H9 (cell line): Measurements from ENCODE around the gene TRRAP. TPM values are rescaled to one million over a fixed set of nuclear protein-coding genes. Genes with fewer than 3 reads are reported as not detected.

Experiments
- DNase-seq: peaks from one replicate; pipeline ENCODE4 v3.0.0-alpha.2; 2017
- H2AFZ ChIP-seq: one replicate; pipeline ENCODE4 v1.6.1; 2013; ENCODE audit warnings: mild to moderate bottlenecking, low read length, control low read depth, moderate library complexity
- H2AK5ac ChIP-seq: 2 replicates; pipeline ENCODE4 v1.6.1; 2013; ENCODE audit warnings: low read length, control low read depth, mixed read lengths; ENCODE audit not compliant: insufficient read length
- H2BK120ac ChIP-seq: one replicate; pipeline ENCODE4 v1.6.1; 2013; ENCODE audit warnings: low read depth, mild to moderate bottlenecking, low read length, control low read depth, inconsistent platforms; ENCODE audit not compliant: poor library complexity, severe bottlenecking
- H2BK12ac ChIP-seq: 2 replicates; pipeline ENCODE4 v1.6.1; 2013; ENCODE audit warnings: low read length, control low read depth, mixed read lengths, low read depth; ENCODE audit not compliant: insufficient read length
- H2BK15ac ChIP-seq: 2 replicates; pipeline ENCODE4 v1.6.1; 2013; ENCODE audit warnings: low read depth, low read length, control low read depth
- H2BK20ac ChIP-seq: one replicate; pipeline ENCODE4 v1.6.1; 2013; ENCODE audit warnings: low read depth, mild to moderate bottlenecking, low read length, control low read depth, inconsistent platforms; ENCODE audit not compliant: poor library complexity, severe bottlenecking
- H2BK5ac ChIP-seq: 2 replicates; pipeline ENCODE4 v1.6.1; 2013; ENCODE audit warnings: low read length, control low read depth, mixed read lengths; ENCODE audit not compliant: insufficient read length
- H3K14ac ChIP-seq: 2 replicates; pipeline ENCODE4 v1.6.1; 2013; ENCODE audit warnings: low read length, control low read depth; ENCODE audit not compliant: insufficient read depth
- H3K18ac ChIP-seq: 2 replicates; pipeline ENCODE4 v1.6.1; 2013; ENCODE audit warnings: low read depth, mild to moderate bottlenecking, mixed read lengths, low read length, control low read depth; ENCODE audit not compliant: insufficient read length
- H3K23ac ChIP-seq: 2 replicates; pipeline ENCODE4 v1.6.1; 2013; ENCODE audit warnings: low read length, control low read depth, mixed read lengths, low read depth; ENCODE audit not compliant: insufficient read length
- H3K23me2 ChIP-seq: 2 replicates; pipeline ENCODE4 v1.6.1; 2013; ENCODE audit warnings: low read depth, mild to moderate bottlenecking, mixed read lengths, low read length, control low read depth; ENCODE audit not compliant: insufficient read length, poor library complexity, severe bottlenecking
- H3K27ac ChIP-seq: 2 replicates; pipeline ENCODE4 v1.5.1; 2013; ENCODE audit warnings: low read length, control low read depth, mixed read lengths, low read depth; ENCODE audit not compliant: insufficient read length
- H3K27me3 ChIP-seq: 2 replicates; pipeline ENCODE4 v1.6.1; 2013; ENCODE audit warnings: low read length, control low read depth, inconsistent platforms; ENCODE audit not compliant: insufficient read depth
- H3K4ac ChIP-seq: 2 replicates; pipeline ENCODE4 v1.6.1; 2013; ENCODE audit warnings: low read depth, mild to moderate bottlenecking, control low read depth, inconsistent platforms, low read length, moderate library complexity
- H3K4me1 ChIP-seq: 2 replicates; pipeline ENCODE4 v1.6.1; 2013; ENCODE audit warnings: low read length, control low read depth, inconsistent platforms; ENCODE audit not compliant: insufficient read depth
- H3K4me2 ChIP-seq: 2 replicates; pipeline ENCODE4 v1.6.1; 2013; ENCODE audit warnings: low read length, control low read depth, mixed read lengths; ENCODE audit not compliant: insufficient read length, insufficient read depth
- H3K56ac ChIP-seq: 2 replicates; pipeline ENCODE4 v1.6.1; 2013; ENCODE audit warnings: low read depth, mild to moderate bottlenecking, mixed read lengths, low read length, control low read depth; ENCODE audit not compliant: insufficient read length
- H3K79me1 ChIP-seq: 2 replicates; pipeline ENCODE4 v1.6.1; 2013; ENCODE audit warnings: low read depth, mild to moderate bottlenecking, moderate library complexity, low read length, control low read depth, inconsistent platforms; ENCODE audit not compliant: insufficient read depth, poor library complexity, severe bottlenecking
- H3K79me2 ChIP-seq: 2 replicates; pipeline ENCODE4 v1.6.1; 2013; ENCODE audit warnings: low read length, control low read depth, inconsistent platforms; ENCODE audit not compliant: insufficient read depth
- H3K9ac ChIP-seq: 2 replicates; pipeline ENCODE4 v1.6.1; 2013; ENCODE audit warnings: low read length, control low read depth, mixed read lengths; ENCODE audit not compliant: insufficient read length; ENCODE audit errors: extremely low read depth
- H3K9me3 ChIP-seq: one replicate; pipeline ENCODE4 v1.6.1; 2013; ENCODE audit warnings: low read depth, low read length, inconsistent platforms; ENCODE audit not compliant: control insufficient read depth
- H3T11ph ChIP-seq: one replicate; pipeline ENCODE4 v1.6.1; 2013; ENCODE audit warnings: mild to moderate bottlenecking, low read length, control low read depth, inconsistent platforms
- H4K20me1 ChIP-seq: one replicate; pipeline ENCODE4 v1.6.1; 2013; ENCODE audit not compliant: control insufficient read depth, insufficient read length, insufficient read depth
- H4K5ac ChIP-seq: 2 replicates; pipeline ENCODE4 v1.6.1; 2013; ENCODE audit warnings: low read depth, mild to moderate bottlenecking, mixed read lengths, low read length, control low read depth; ENCODE audit not compliant: insufficient read length
- H4K8ac ChIP-seq: replicated peaks from 2 replicates; pipeline ENCODE4 v1.6.1; 2013; ENCODE audit warnings: low read length, control low read depth, mixed read lengths, low read depth; ENCODE audit not compliant: insufficient read length
- H4K91ac ChIP-seq: 2 replicates; pipeline ENCODE4 v1.6.1; 2013; ENCODE audit warnings: low read depth, mild to moderate bottlenecking, moderate library complexity, mixed read lengths, low read length, control low read depth; ENCODE audit not compliant: insufficient read length
- H3K27ac Mint-ChIP-seq, 3 experiments: 2 replicates in 2 of 3; 3 replicates in 1 of 3; pipeline ENCODE4 v1.8.0; 2020 to 2021; ENCODE audit warnings: mixed read lengths in 3 of 3, mild to moderate bottlenecking in 1 of 3, moderate library complexity in 1 of 3
- H3K27me3 Mint-ChIP-seq: 2 replicates; pipeline ENCODE4 v1.8.0; 2021; ENCODE audit warnings: low read depth, mild to moderate bottlenecking, moderate library complexity, mixed read lengths
- H3K36me3 Mint-ChIP-seq, 3 experiments: 2 replicates in 2 of 3; 3 replicates in 1 of 3; pipeline ENCODE4 v1.8.0; 2020 to 2021; ENCODE audit warnings: low read depth in 3 of 3, mixed read lengths in 3 of 3; ENCODE audit not compliant: insufficient read depth in 1 of 3
- H3K4me1 Mint-ChIP-seq, 2 experiments: 2 replicates each; pipeline ENCODE4 v1.8.0; 2020; ENCODE audit warnings: mixed read lengths in 2 of 2
- H3K4me3 Mint-ChIP-seq, 2 experiments: 2 replicates in 1 of 2; 3 replicates in 1 of 2; pipeline ENCODE4 v1.8.0; 2020 to 2021; ENCODE audit warnings: mild to moderate bottlenecking in 2 of 2, mixed read lengths in 2 of 2, moderate library complexity in 1 of 2
- H3K9me3 Mint-ChIP-seq, 2 experiments: 2 replicates in 1 of 2; 3 replicates in 1 of 2; pipeline ENCODE4 v1.8.0; 2020; ENCODE audit warnings: mild to moderate bottlenecking in 2 of 2, mixed read lengths in 2 of 2, moderate library complexity in 1 of 2
- WGBS: extraction: QIAGEN DNeasy Blood & Tissue Kit; methylation state at CpG from one replicate; pipeline ENCODE4 v1.1.7; 2013; ENCODE audit warnings: missing lambda C conversion rate, low lambda C conversion rate, mixed read lengths; ENCODE audit not compliant: insufficient read length; ENCODE audit errors: extremely low coverage; 5-methylcytosine and 5-hydroxymethylcytosine counted together
- total RNA-seq: library from RNA; stranded (reverse); gene quantifications from 2 replicates; pipeline ENCODE4 v1.2.1, GENCODE V29; 2021
- TF ChIP-seq, protein P1 (sequence below): fragments of 200-600 bp; sonication (generic); conservative IDR thresholded peaks from 3 replicates; pipeline ENCODE4 v1.8.0; 2021; ENCODE audit warnings: antibody characterized with exemption, mild to moderate bottlenecking

The TRRAP gene
- total RNA-seq, 1 experiment from 2014 or later: 58.6 TPM

DNA sequence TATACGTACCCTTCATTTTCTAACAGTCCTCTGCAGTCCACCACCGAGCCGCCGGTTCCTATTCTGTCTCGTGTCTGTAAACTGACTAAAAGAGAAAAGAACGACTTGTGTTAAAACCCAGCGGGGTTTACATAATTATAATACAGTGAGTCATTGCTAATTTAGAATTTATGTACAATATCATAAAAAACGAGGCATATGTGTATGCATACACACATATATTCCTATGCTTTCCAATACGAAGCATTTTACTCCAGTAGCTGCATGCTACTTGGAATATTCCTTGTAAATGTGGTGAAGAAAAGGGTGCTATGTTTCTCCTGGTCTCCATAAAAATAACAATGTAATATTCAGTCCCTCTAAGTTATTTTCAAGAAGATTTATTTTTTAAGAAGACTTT is 176.4 kb downstream of the TRRAP start:
- H2BK15ac ChIP-seq: no peak overlapping the region
- H3K79me1 ChIP-seq: no peaks in the 10 kb centered on the region
- no peak overlapping the region for H3K4ac ChIP-seq
- H3K9me3 ChIP-seq: no peaks in the 10 kb centered on the region
- H3K23me2 ChIP-seq: no peaks in the 10 kb centered on the region
- Mint-ChIP-seq H3K36me3 (peaks cover 23 to 70% (median 54%) of the 10 kb centered on the region in 3 experiments; a peak in 6 of 7 replicates), H3K27me3 (no peaks in the 10 kb centered on the region), H3K9me3 (no peaks in the 10 kb centered on the region), H3K4me1 (no peaks in the 10 kb centered on the region), H3K27ac (no peak overlapping the region; a peak in 1 of 7 replicates), H3K4me3 (no peak overlapping the region)
- no peak overlapping the region for H4K5ac ChIP-seq
- no peaks in the 10 kb centered on the region for H4K20me1 ChIP-seq
- H2BK120ac ChIP-seq: no peak overlapping the region
- no peak overlapping the region for H2BK20ac ChIP-seq
- WGBS: no CpG with 5 or more reads among the region's 9 CpGs
- H3K79me2 ChIP-seq: no peaks in the 10 kb centered on the region
- H4K8ac ChIP-seq: no peak overlapping the region
- H3K4me1 ChIP-seq: no peaks in the 10 kb centered on the region
- H3K23ac ChIP-seq: no peak overlapping the region
- no peak overlapping the region for H2AFZ ChIP-seq
- no peak overlapping the region for H2BK12ac ChIP-seq
- H2BK5ac ChIP-seq: no peak overlapping the region
- no peak overlapping the region for H4K91ac ChIP-seq
- DNase-seq: no peak
- no peak overlapping the region for H3K56ac ChIP-seq
- H3K18ac ChIP-seq: no peak overlapping the region
- no peak overlapping the region for H3K4me2 ChIP-seq
- no peak overlapping the region for H3K9ac ChIP-seq
- H3T11ph ChIP-seq: no peak overlapping the region
- no peaks in the 10 kb centered on the region for H3K27me3 ChIP-seq
- TF ChIP-seq, protein P1, sequence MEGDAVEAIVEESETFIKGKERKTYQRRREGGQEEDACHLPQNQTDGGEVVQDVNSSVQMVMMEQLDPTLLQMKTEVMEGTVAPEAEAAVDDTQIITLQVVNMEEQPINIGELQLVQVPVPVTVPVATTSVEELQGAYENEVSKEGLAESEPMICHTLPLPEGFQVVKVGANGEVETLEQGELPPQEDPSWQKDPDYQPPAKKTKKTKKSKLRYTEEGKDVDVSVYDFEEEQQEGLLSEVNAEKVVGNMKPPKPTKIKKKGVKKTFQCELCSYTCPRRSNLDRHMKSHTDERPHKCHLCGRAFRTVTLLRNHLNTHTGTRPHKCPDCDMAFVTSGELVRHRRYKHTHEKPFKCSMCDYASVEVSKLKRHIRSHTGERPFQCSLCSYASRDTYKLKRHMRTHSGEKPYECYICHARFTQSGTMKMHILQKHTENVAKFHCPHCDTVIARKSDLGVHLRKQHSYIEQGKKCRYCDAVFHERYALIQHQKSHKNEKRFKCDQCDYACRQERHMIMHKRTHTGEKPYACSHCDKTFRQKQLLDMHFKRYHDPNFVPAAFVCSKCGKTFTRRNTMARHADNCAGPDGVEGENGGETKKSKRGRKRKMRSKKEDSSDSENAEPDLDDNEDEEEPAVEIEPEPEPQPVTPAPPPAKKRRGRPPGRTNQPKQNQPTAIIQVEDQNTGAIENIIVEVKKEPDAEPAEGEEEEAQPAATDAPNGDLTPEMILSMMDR: no peak
- H3K27ac ChIP-seq: no peak overlapping the region
- H2AK5ac ChIP-seq: no peak overlapping the region
- no peak overlapping the region for H3K14ac ChIP-seq
